Keratinocyte (primary cell): ENCODE measurements around the gene HDGFL3. TPM values are rescaled to one million over a fixed set of nuclear protein-coding genes. Genes with fewer than 3 reads are reported as not detected.

ENCODE experiments used
- DNase-seq: peaks from one replicate; pipeline ENCODE4 v3.0.0-alpha.2; 2011; ENCODE audit warnings: low read depth, missing footprints, low spot score
- FAIRE-seq: peaks from 2 replicates; lab custom pipeline; 2011; peaks lifted over from hg19 to GRCh38; lab: Jason Lieb, UNC
- H2AFZ ChIP-seq: 2 replicates; pipeline ENCODE4 v1.6.0; 2012; ENCODE audit warnings: low read length, control low read depth, inconsistent platforms; ENCODE audit not compliant: control insufficient read depth
- H3K27ac ChIP-seq: 2 replicates; pipeline ENCODE4 v1.5.1; 2011; ENCODE audit warnings: low read length; ENCODE audit not compliant: control insufficient read depth, insufficient read depth
- H3K27me3 ChIP-seq: 3 replicates; pipeline ENCODE4 v1.6.0; 2011; ENCODE audit warnings: low read length; ENCODE audit not compliant: control insufficient read depth, insufficient read depth; ENCODE audit errors: extremely low read depth
- H3K36me3 ChIP-seq, 2 experiments: 2 replicates in 1 of 2; 3 replicates in 1 of 2; pipeline ENCODE4 v1.5.1; 2011; ENCODE audit warnings: low read length in 2 of 2, mild to moderate bottlenecking in 1 of 2; ENCODE audit not compliant: control insufficient read depth in 2 of 2, insufficient read depth in 2 of 2; ENCODE audit errors: extremely low read depth in 1 of 2
- H3K4me1 ChIP-seq: 3 replicates; pipeline ENCODE4 v1.5.1; 2011; ENCODE audit warnings: low read length; ENCODE audit not compliant: control insufficient read depth, insufficient read depth; ENCODE audit errors: extremely low read depth
- H3K4me2 ChIP-seq: 3 replicates; pipeline ENCODE4 v1.6.0; 2011; ENCODE audit warnings: low read depth, low read length; ENCODE audit not compliant: control insufficient read depth, insufficient read depth; ENCODE audit errors: extremely low read depth
- H3K4me3 ChIP-seq, 3 experiments: fragments of 200-600 bp in 1 of 3; sonication (generic) in 1 of 3; 2 replicates in 2 of 3; 3 replicates in 1 of 3; pipeline ENCODE4 v1.5.1; 2011 to 2016; ENCODE audit warnings: low read length in 3 of 3, mild to moderate bottlenecking in 3 of 3, control low read depth in 2 of 3, inconsistent platforms in 1 of 3, low read depth in 1 of 3, mixed read lengths in 1 of 3, mixed run types in 1 of 3, moderate library complexity in 1 of 3; ENCODE audit not compliant: control insufficient read depth in 2 of 3, insufficient read depth in 2 of 3; ENCODE audit errors: extremely low read depth in 1 of 3
- H3K79me2 ChIP-seq: 2 replicates; pipeline ENCODE4 v1.6.0; 2012; ENCODE audit warnings: low read length; ENCODE audit not compliant: control insufficient read depth, insufficient read depth
- H3K9ac ChIP-seq: 3 replicates; pipeline ENCODE4 v1.6.0; 2011; ENCODE audit warnings: low read length; ENCODE audit not compliant: control insufficient read depth, insufficient read depth; ENCODE audit errors: extremely low read depth
- H3K9me1 ChIP-seq: 3 replicates; pipeline ENCODE4 v1.6.0; 2011; ENCODE audit warnings: low read length; ENCODE audit not compliant: control insufficient read depth, insufficient read depth; ENCODE audit errors: extremely low read depth
- H3K9me3 ChIP-seq: 2 replicates; pipeline ENCODE4 v1.5.1; 2012; ENCODE audit warnings: low read depth, low read length; ENCODE audit not compliant: control insufficient read depth
- H4K20me1 ChIP-seq: 3 replicates; pipeline ENCODE4 v1.6.0; 2011; ENCODE audit warnings: low read length; ENCODE audit not compliant: control insufficient read depth, insufficient read depth; ENCODE audit errors: extremely low read depth
- EZH2 ChIP-seq: IDR thresholded peaks from one replicate; pipeline ENCODE4 v1.6.1; 2012; ENCODE audit warnings: inconsistent platforms, mild to moderate bottlenecking, low read length, moderate library complexity
- dilution Hi-C: fragments of 300-500 bp; cut with MboI; formaldehyde crosslinking; loops from one replicate; pipeline ENCODE4 v1.7.0; 2020; ENCODE audit warnings: low sequenced_read_pairs; ENCODE audit not compliant: extremely low pct_ligation_motif_present
- polyA plus RNA-seq, 5 experiments: library from polyadenylated mRNA; depleted of rRNA in 3 of 5; stranded (reverse) in 3 of 5; stranded (forward) in 1 of 5; unstranded in 1 of 5; fragments of >200 nt; gene quantifications; 1 replicate in 1 of 5; 2 replicates in 3 of 5; 3 replicates in 1 of 5; pipeline versions ENCODE4 v1.2.1 to v1.2.3, GENCODE V29; 2011 to 2012; ENCODE audit warnings: missing spikeins in 2 of 5, low read depth in 1 of 5, low replicate concordance in 1 of 5
- TF ChIP-seq, protein P1 (sequence below), 3 experiments: IDR thresholded peaks in 1 of 3; conservative IDR thresholded peaks in 1 of 3; optimal IDR thresholded peaks in 1 of 3; 2 replicates in 2 of 3; 3 replicates in 1 of 3; pipeline versions ENCODE3 to v1.5.1; 2011; ENCODE audit warnings: low read length in 3 of 3, mild to moderate bottlenecking in 3 of 3, moderate library complexity in 2 of 3, control low read depth in 1 of 3, inconsistent platforms in 1 of 3; ENCODE audit not compliant: insufficient read depth in 2 of 3; ENCODE audit errors: extremely low read depth in 1 of 3

The HDGFL3 gene
- polyA plus RNA-seq, 1 donor (not counting 4 experiments of a cell fraction or from before 2014, with no cell fraction given) = 35.1 TPM

DNA sequence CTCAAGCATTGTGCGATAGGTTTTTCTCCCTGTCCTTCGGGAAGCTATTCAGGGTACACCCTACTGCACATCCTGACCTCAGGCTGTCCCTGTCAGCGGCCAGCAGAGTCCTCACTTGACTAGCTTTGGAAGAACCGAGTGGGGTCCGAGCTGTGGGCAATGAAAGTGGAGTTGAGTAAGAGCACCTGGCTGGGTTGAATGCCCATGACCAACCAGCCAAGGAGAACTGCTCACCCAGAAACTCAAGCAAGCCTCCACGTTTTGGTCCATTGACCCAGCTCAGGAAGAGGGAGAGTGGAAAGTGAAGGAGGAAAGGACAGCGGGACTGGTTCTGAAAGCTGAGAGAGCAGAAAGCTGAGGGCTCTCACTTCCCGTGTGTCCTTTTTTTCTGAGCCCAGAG is 36.0 kb upstream of the HDGFL3 start:
- H3K27ac ChIP-seq = no peak overlapping the region
- H3K9me3 ChIP-seq = no peaks in the 10 kb centered on the region
- H3K9ac ChIP-seq = no peak overlapping the region
- FAIRE-seq (no peak), DNase-seq (no peak)
- no peaks in the 10 kb centered on the region for H4K20me1 ChIP-seq
- H3K4me3 ChIP-seq = no peak overlapping the region
- no peaks in the 10 kb centered on the region for H3K79me2 ChIP-seq
- dilution Hi-C loops = no loop called here
- no peaks in the 10 kb centered on the region for H3K36me3 ChIP-seq
- H3K27me3 ChIP-seq = peaks cover 14% of the 10 kb centered on the region
- H3K9me1 ChIP-seq = no peaks in the 10 kb centered on the region
- no peak overlapping the region for H3K4me2 ChIP-seq
- H2AFZ ChIP-seq = no peak overlapping the region
- H3K4me1 ChIP-seq = peaks cover 4% of the 10 kb centered on the region
- TF ChIP-seq, protein P1, sequence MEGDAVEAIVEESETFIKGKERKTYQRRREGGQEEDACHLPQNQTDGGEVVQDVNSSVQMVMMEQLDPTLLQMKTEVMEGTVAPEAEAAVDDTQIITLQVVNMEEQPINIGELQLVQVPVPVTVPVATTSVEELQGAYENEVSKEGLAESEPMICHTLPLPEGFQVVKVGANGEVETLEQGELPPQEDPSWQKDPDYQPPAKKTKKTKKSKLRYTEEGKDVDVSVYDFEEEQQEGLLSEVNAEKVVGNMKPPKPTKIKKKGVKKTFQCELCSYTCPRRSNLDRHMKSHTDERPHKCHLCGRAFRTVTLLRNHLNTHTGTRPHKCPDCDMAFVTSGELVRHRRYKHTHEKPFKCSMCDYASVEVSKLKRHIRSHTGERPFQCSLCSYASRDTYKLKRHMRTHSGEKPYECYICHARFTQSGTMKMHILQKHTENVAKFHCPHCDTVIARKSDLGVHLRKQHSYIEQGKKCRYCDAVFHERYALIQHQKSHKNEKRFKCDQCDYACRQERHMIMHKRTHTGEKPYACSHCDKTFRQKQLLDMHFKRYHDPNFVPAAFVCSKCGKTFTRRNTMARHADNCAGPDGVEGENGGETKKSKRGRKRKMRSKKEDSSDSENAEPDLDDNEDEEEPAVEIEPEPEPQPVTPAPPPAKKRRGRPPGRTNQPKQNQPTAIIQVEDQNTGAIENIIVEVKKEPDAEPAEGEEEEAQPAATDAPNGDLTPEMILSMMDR (optimal IDR thresholded peaks at IDR 0.05 in 1 of 3, IDR thresholded peaks at IDR 0.05 in 1 of 3, conservative IDR thresholded peaks at IDR 0.05 in 1 of 3; ENCODE audit: extremely low read depth in 1 of 3, insufficient read depth in 2 of 3, low read length in 3 of 3) = no peak
- TF ChIP-seq EZH2 = no peak

DNA sequence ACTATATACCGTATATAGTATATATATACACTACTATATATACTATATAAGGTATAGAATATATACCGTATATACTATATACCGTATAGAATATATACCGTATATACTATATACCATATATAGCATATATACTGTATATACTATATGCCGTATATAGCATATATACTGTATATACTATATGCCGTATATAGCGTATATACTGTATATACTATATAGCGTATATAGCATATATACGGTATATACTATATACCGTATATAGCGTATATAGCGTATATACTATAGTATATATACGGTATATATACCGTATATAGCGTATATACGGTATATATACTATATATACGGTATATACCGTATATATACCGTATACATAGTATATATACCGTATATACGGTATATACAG is 22.6 kb upstream of the HDGFL3 start:
- Histone ChIP-seq H3K36me3 (no peaks in the 10 kb centered on the region), H3K9me1 (no peaks in the 10 kb centered on the region), H3K4me3 (no peak overlapping the region), H3K9me3 (no peaks in the 10 kb centered on the region), H3K27ac (no peak overlapping the region), H2AFZ (no peak overlapping the region), H3K4me1 (no peaks in the 10 kb centered on the region), H4K20me1 (no peaks in the 10 kb centered on the region), H3K79me2 (no peaks in the 10 kb centered on the region), H3K27me3 (no peaks in the 10 kb centered on the region), H3K4me2 (no peak overlapping the region), H3K9ac (no peak overlapping the region)
- FAIRE-seq (no peak), DNase-seq (no peak)
- TF ChIP-seq, protein P1 (optimal IDR thresholded peaks at IDR 0.05 in 1 of 3, IDR thresholded peaks at IDR 0.05 in 1 of 3, conservative IDR thresholded peaks at IDR 0.05 in 1 of 3; ENCODE audit: extremely low read depth in 1 of 3, insufficient read depth in 2 of 3, low read length in 3 of 3) = no peak
- no peak for TF ChIP-seq EZH2
- dilution Hi-C loops = no loop called here
